Stimulated activated naive B cell treated with anti-CD40 and anti-IgM and Interleukin-4, amounts not matched to agents 10 μg/mL and 1 μg/mL and 100 μg/mL, for 72 hours (primary cell): ENCODE results near the gene COPZ1.

Experiments used
- ATAC-seq, 2 donors: fragments of 150-1000 bp; cut with Tn5 transposase; replicated peaks; 2 replicates each; pipeline ENCODE4 v1.10.0; 2021; ENCODE audit warnings: moderate library complexity in 1 of 2
- DNase-seq: peaks from one replicate; pipeline ENCODE4 v3.0.0; 2021
- H3K27ac Mint-ChIP-seq: one replicate; pipeline ENCODE4 v1.8.0; 2022; ENCODE audit warnings: mild to moderate bottlenecking, mixed read lengths
- H3K27me3 Mint-ChIP-seq, 2 donors: one replicate each; pipeline ENCODE4 v1.8.0; 2022; ENCODE audit warnings: mixed read lengths in 2 of 2
- H3K36me3 Mint-ChIP-seq, 2 donors: one replicate each; pipeline ENCODE4 v1.8.0; 2022; ENCODE audit warnings: mixed read lengths in 2 of 2, mild to moderate bottlenecking in 1 of 2
- H3K4me1 Mint-ChIP-seq, 2 donors: one replicate each; pipeline ENCODE4 v1.8.0; 2022; ENCODE audit warnings: mixed read lengths in 2 of 2, mild to moderate bottlenecking in 1 of 2
- H3K4me3 Mint-ChIP-seq, 2 donors: one replicate each; pipeline ENCODE4 v1.8.0; 2022; ENCODE audit warnings: mild to moderate bottlenecking in 2 of 2, mixed read lengths in 2 of 2, moderate library complexity in 1 of 2
- H3K9me3 Mint-ChIP-seq, 2 donors: one replicate each; pipeline ENCODE4 v1.8.0; 2022; ENCODE audit warnings: mixed read lengths in 2 of 2, mild to moderate bottlenecking in 1 of 2

The COPZ1 gene

GRCh38 chr12:54392485-54393206, 67.7 kb downstream of the COPZ1 start:
- no peak overlapping the region for H3K4me3 Mint-ChIP-seq
- ATAC-seq = no peak
- DNase-seq = no peak
- H3K36me3 Mint-ChIP-seq = no peaks in the 10 kb centered on the region
- H3K27ac Mint-ChIP-seq = no peak overlapping the region
- H3K27me3 Mint-ChIP-seq = no peaks in the 10 kb centered on the region
- no peaks in the 10 kb centered on the region for H3K9me3 Mint-ChIP-seq
- H3K4me1 Mint-ChIP-seq = peaks cover 40 to 67% of the 10 kb centered on the region in 2 donors

GRCh38 chr12:54393207-54393609, 68.3 kb downstream of the COPZ1 start:
- DNase-seq (no peak), ATAC-seq (no peak)
- no peak overlapping the region for H3K4me3 Mint-ChIP-seq
- no peaks in the 10 kb centered on the region for H3K27me3 Mint-ChIP-seq
- no peak overlapping the region for H3K27ac Mint-ChIP-seq
- H3K9me3 Mint-ChIP-seq = no peaks in the 10 kb centered on the region
- no peaks in the 10 kb centered on the region for H3K36me3 Mint-ChIP-seq
- H3K4me1 Mint-ChIP-seq = peaks cover 37 to 61% of the 10 kb centered on the region in 2 donors

GRCh38 chr12:54393743-54394142, 68.8 kb downstream of the COPZ1 start:
- peak overlapping the region; percentile 87 for H3K27ac Mint-ChIP-seq
- no peak overlapping the region for H3K4me3 Mint-ChIP-seq
- peaks cover 34 to 56% of the 10 kb centered on the region in 2 donors for H3K4me1 Mint-ChIP-seq

GRCh38 chr12:54394281-54394719, 69.4 kb downstream of the COPZ1 start:
- peak; percentile 56 for ATAC-seq
- Mint-ChIP-seq H3K4me3 (no peak overlapping the region), H3K27ac (no peak overlapping the region), H3K27me3 (no peaks in the 10 kb centered on the region), H3K9me3 (no peaks in the 10 kb centered on the region), H3K4me1 (peaks cover 30 to 54% of the 10 kb centered on the region in 2 donors), H3K36me3 (no peaks in the 10 kb centered on the region)
- DNase-seq = peak; percentile 35

More at GRCh38 chr12:54393743-54394142, 68.8 kb downstream of the COPZ1 start:
- no peak for DNase-seq
- Mint-ChIP-seq H3K9me3 (no peaks in the 10 kb centered on the region), H3K27me3 (no peaks in the 10 kb centered on the region), H3K36me3 (no peaks in the 10 kb centered on the region)
- ATAC-seq = no peak

GRCh38 chr12:54394986-54395385, 70.1 kb downstream of the COPZ1 start:
- no peak overlapping the region for H3K4me3 Mint-ChIP-seq
- peaks cover 23 to 49% of the 10 kb centered on the region in 2 donors for H3K4me1 Mint-ChIP-seq
- no peaks in the 10 kb centered on the region for H3K36me3 Mint-ChIP-seq
- no peak overlapping the region for H3K27ac Mint-ChIP-seq
- H3K9me3 Mint-ChIP-seq = no peaks in the 10 kb centered on the region
- H3K27me3 Mint-ChIP-seq = no peaks in the 10 kb centered on the region
- ATAC-seq (no peak), DNase-seq (no peak)

- DNase-seq (no peak), ATAC-seq (no peak)
- Mint-ChIP-seq H3K27ac (no peak overlapping the region), H3K9me3 (no peaks in the 10 kb centered on the region), H3K4me1 (peaks cover 19 to 43% of the 10 kb centered on the region in 2 donors), H3K4me3 (no peak overlapping the region), H3K27me3 (no peaks in the 10 kb centered on the region), H3K36me3 (no peaks in the 10 kb centered on the region)
Measured at GRCh38 chr12:54395545-54395944, 70.6 kb downstream of the COPZ1 start.

- Mint-ChIP-seq H3K27ac (no peak overlapping the region), H3K4me3 (no peak overlapping the region), H3K9me3 (no peaks in the 10 kb centered on the region), H3K36me3 (no peaks in the 10 kb centered on the region), H3K27me3 (no peaks in the 10 kb centered on the region), H3K4me1 (peaks cover 12 to 27% of the 10 kb centered on the region in 2 donors)
- DNase-seq (no peak), ATAC-seq (no peak)
Measured at GRCh38 chr12:54397157-54397556, 72.2 kb downstream of the COPZ1 start.

- H3K9me3 Mint-ChIP-seq = no peaks in the 10 kb centered on the region
- H3K4me1 Mint-ChIP-seq = peaks cover 6 to 17% of the 10 kb centered on the region in 2 donors
- H3K4me3 Mint-ChIP-seq = no peak overlapping the region
- ATAC-seq (no peak), DNase-seq (no peak)
- H3K27me3 Mint-ChIP-seq = no peaks in the 10 kb centered on the region
- no peaks in the 10 kb centered on the region for H3K36me3 Mint-ChIP-seq
- no peak overlapping the region for H3K27ac Mint-ChIP-seq
Measured at GRCh38 chr12:54398218-54398617, 73.3 kb downstream of the COPZ1 start.

GRCh38 chr12:54398995-54399793, 74.3 kb downstream of the COPZ1 start:
- peak; percentile 73 for DNase-seq
- Mint-ChIP-seq H3K27me3 (no peaks in the 10 kb centered on the region), H3K27ac (no peak overlapping the region), H3K9me3 (no peaks in the 10 kb centered on the region), H3K4me1 (peaks cover under 1 to 8% of the 10 kb centered on the region in 2 donors), H3K36me3 (no peaks in the 10 kb centered on the region), H3K4me3 (no peak overlapping the region)
- peak; percentile 96 to 98 for ATAC-seq

GRCh38 chr12:54401119-54401518, 76.2 kb downstream of the COPZ1 start:
- H3K27me3 Mint-ChIP-seq = no peaks in the 10 kb centered on the region
- peaks cover 4 to 14% of the 10 kb centered on the region in 2 donors for H3K4me1 Mint-ChIP-seq
- H3K9me3 Mint-ChIP-seq = no peaks in the 10 kb centered on the region
- no peak overlapping the region for H3K27ac Mint-ChIP-seq
- no peak for ATAC-seq
- H3K36me3 Mint-ChIP-seq = no peaks in the 10 kb centered on the region
- no peak overlapping the region for H3K4me3 Mint-ChIP-seq
- DNase-seq = no peak
